ENCODE data around the gene FAF2. TPM values are rescaled to one million over a fixed set of nuclear protein-coding genes. Genes with fewer than 3 reads are reported as not detected.
"Not testable (repeated sequence)": the region's sequence is repeated elsewhere in the genome, so short reads cannot be mapped to it uniquely, and the experiment has no call there.

Gene FAF2
- 22.9 TPM for total RNA-seq
- polyA plus RNA-seq (ENCODE audit: insufficient read depth in 1 of 8, insufficient read length in 8 of 8, low replicate concordance in 1 of 8): 10 to 100 TPM; 22.6 to 33.0 (median 27.3) TPM
- long read RNA-seq, donor 1, full-length matches to known transcripts: 4 of 4 reads
- long read RNA-seq, donor 1, partial matches to known transcripts: 0 of 4 reads
- long read RNA-seq, donor 1, other reads (novel, unspliced or antisense): 0 of 4 reads
- long read RNA-seq, donor 2, full-length matches to known transcripts: 2 of 2 reads
- long read RNA-seq, donor 2, partial matches to known transcripts: 0 of 2 reads
- long read RNA-seq, donor 2, other reads (novel, unspliced or antisense): 0 of 2 reads
- long read RNA-seq, donor 3, full-length matches to known transcripts: 5 of 5 reads
- long read RNA-seq, donor 3, partial matches to known transcripts: 0 of 5 reads
- long read RNA-seq, donor 3, other reads (novel, unspliced or antisense): 0 of 5 reads
- long read RNA-seq, donor 4, full-length matches to known transcripts: 5 of 5 reads
- long read RNA-seq, donor 4, partial matches to known transcripts: 0 of 5 reads
- long read RNA-seq, donor 4, other reads (novel, unspliced or antisense): 0 of 5 reads
- long read RNA-seq, donor 5, full-length matches to known transcripts: 11 of 28 reads
- long read RNA-seq, donor 5, partial matches to known transcripts: 17 of 28 reads
- long read RNA-seq, donor 5, other reads (novel, unspliced or antisense): 0 of 28 reads
- long read RNA-seq, donor 6, full-length matches to known transcripts: 5 of 5 reads
- long read RNA-seq, donor 6, partial matches to known transcripts: 0 of 5 reads
- long read RNA-seq, donor 6, other reads (novel, unspliced or antisense): 0 of 5 reads
- long read RNA-seq, donor 7, full-length matches to known transcripts: 4 of 4 reads
- long read RNA-seq, donor 7, partial matches to known transcripts: 0 of 4 reads
- long read RNA-seq, donor 7, other reads (novel, unspliced or antisense): 0 of 4 reads
- long read RNA-seq, donor 8, full-length matches to known transcripts: 1 of 1 reads
- long read RNA-seq, donor 8, partial matches to known transcripts: 0 of 1 reads
- long read RNA-seq, donor 8, other reads (novel, unspliced or antisense): 0 of 1 reads
- long read RNA-seq, donor 9, full-length matches to known transcripts: 2 of 2 reads
- long read RNA-seq, donor 9, partial matches to known transcripts: 0 of 2 reads
- long read RNA-seq, donor 9, other reads (novel, unspliced or antisense): 0 of 2 reads
- long read RNA-seq, donor 10, full-length matches to known transcripts: 8 of 14 reads
- long read RNA-seq, donor 10, partial matches to known transcripts: 6 of 14 reads
- long read RNA-seq, donor 10, other reads (novel, unspliced or antisense): 0 of 14 reads
- long read RNA-seq, donor 11, full-length matches to known transcripts: 5 of 5 reads
- long read RNA-seq, donor 11, partial matches to known transcripts: 0 of 5 reads
- long read RNA-seq, donor 11, other reads (novel, unspliced or antisense): 0 of 5 reads

DNA sequence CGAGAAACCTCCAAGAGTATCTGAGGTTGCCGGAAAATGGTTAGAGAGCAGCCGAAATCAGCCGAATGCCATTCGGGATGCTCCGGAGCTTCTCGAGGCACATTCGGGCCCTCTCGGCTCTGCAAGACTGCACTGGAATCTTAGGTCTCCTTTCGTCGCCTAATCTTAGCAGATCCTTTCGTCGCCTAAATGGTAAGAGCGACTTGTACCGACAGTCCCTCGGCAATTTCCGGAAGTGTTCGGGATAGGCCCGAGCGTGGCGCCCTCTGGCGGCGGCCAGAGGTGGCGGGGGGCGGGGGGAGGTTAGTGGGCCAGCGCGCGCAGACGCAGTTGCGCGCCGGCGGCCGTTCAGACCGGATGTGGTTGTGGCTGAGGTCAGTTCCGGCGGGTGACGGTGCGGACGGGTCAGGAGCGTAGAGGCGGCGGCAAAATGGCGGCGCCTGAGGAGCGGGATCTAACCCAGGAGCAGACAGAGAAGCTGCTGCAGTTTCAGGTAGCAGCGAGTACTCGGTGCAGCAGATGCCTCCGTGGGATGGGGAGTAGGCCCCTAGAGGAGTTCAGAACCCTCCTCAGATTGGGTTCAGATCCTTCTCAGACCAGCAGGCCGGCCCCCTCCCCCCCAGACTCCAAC is at the start of gene FAF2:
TSS of gene FAF2 (plus strand) at position 408 of the 631 bp plus-strand sequence. CDS start at position 431, 23 bp downstream.
- Histone ChIP-seq H3K27me3 (ENCODE audit: control insufficient read depth, insufficient read depth, low read length) (no peaks in the 10 kb centered on the region), H3K36me3 (ENCODE audit: control insufficient read depth, insufficient read depth, low read length) (peaks cover under 1% of the 10 kb centered on the region), H3K27ac (ENCODE audit: low read length) (peak within 1 kb of the TSS; percentile 99), H3K9me3 (replicated peaks; ENCODE audit: control insufficient read depth, low read depth, low read length) (no peaks in the 10 kb centered on the region), H3K4me3 (ENCODE audit: low read length) (peak within 1 kb of the TSS; percentile 96), H3K4me1 (ENCODE audit: control insufficient read depth, insufficient read depth, low read length) (peaks cover 11% of the 10 kb centered on the region)
- peak; percentile 99 for DNase-seq
- under 1% methylated on average over 46 of the region's 50 CpGs for WGBS (ENCODE audit: insufficient coverage)

GRCh38 chr5:176400382-176401156 is 47.6 kb upstream of the FAF2 start:
- H3K36me3 ChIP-seq (ENCODE audit: control insufficient read depth, insufficient read depth, low read length): peaks cover 19% of the 10 kb centered on the region
- WGBS (ENCODE audit: insufficient coverage): 89% methylated on average over 16 of the region's 17 CpGs
- H3K9me3 ChIP-seq (replicated peaks; ENCODE audit: control insufficient read depth, low read depth, low read length): no peaks in the 10 kb centered on the region
- H3K27ac ChIP-seq (ENCODE audit: low read length): no peak overlapping the region
- H3K4me1 ChIP-seq (ENCODE audit: control insufficient read depth, insufficient read depth, low read length): peaks cover 5% of the 10 kb centered on the region
- H3K4me3 ChIP-seq (ENCODE audit: low read length): no peak overlapping the region
- DNase-seq: peak; percentile 0
- H3K27me3 ChIP-seq (ENCODE audit: control insufficient read depth, insufficient read depth, low read length): no peaks in the 10 kb centered on the region

DNA sequence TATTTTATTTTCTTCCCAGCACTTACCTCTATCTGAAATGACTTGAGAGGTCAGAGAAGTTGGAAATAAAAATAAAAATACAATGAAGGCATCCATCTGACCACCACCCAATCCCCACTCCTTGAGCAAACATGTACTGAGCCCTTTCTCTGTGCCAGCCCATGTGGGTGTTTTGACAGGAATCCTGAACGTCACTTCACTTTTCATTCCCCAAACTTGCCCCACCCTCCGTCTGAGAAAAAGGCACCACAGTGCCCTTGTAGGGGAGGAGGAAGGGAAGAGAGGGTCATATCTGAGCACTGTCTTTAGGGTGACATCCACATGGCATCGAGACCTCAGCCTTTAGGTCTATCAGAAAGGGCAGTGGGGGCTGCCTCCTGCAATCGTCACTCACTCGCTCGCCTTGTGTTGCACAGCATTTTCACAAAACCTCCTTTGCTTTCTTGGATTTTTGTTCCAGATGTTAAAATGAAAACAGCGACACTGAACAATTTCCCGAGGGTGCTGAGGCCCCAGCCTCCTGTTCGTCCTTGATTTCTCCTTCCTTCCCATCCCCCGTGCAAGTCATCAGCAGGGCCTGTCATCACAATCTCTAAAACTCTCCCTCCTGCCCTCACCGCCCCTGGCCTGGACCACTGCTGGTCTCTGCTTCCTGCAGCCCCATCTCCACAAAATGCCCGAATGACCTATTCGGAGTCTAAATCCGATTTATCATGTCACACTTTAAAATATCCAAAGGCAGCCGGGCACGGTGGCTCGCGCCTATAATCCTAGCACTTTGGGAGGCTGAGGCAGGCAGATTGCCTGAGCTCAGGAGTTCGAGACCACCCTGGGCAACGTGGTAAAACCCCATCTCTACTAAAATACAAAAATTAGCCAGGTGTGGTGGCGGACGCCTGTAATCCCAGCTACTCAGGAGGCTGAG is 46.6 kb upstream of the FAF2 start:
- no peaks in the 10 kb centered on the region for H3K9me3 ChIP-seq (replicated peaks; ENCODE audit: control insufficient read depth, low read depth, low read length)
- peak; percentile 4 for DNase-seq
- 58% methylated on average over 16 of the region's 22 CpGs for WGBS (ENCODE audit: insufficient coverage)
- H3K4me1 ChIP-seq (ENCODE audit: control insufficient read depth, insufficient read depth, low read length): peaks cover 5% of the 10 kb centered on the region
- H3K4me3 ChIP-seq (ENCODE audit: low read length): no peak overlapping the region
- peaks cover 27% of the 10 kb centered on the region for H3K36me3 ChIP-seq (ENCODE audit: control insufficient read depth, insufficient read depth, low read length)
- no peaks in the 10 kb centered on the region for H3K27me3 ChIP-seq (ENCODE audit: control insufficient read depth, insufficient read depth, low read length)
- H3K27ac ChIP-seq (ENCODE audit: low read length): no peak overlapping the region

- Histone ChIP-seq H3K27me3 (ENCODE audit: control insufficient read depth, insufficient read depth, low read length) (no peaks in the 10 kb centered on the region), H3K36me3 (ENCODE audit: control insufficient read depth, insufficient read depth, low read length) (peaks cover 28% of the 10 kb centered on the region), H3K4me1 (ENCODE audit: control insufficient read depth, insufficient read depth, low read length) (peaks cover 8% of the 10 kb centered on the region), H3K4me3 (ENCODE audit: low read length) (no peak overlapping the region), H3K27ac (ENCODE audit: low read length) (no peak overlapping the region), H3K9me3 (replicated peaks; ENCODE audit: control insufficient read depth, low read depth, low read length) (no peaks in the 10 kb centered on the region)
- DNase-seq: no peak
- WGBS (ENCODE audit: insufficient coverage): 71% methylated on average over 16 of the region's 20 CpGs
Observed at GRCh38 chr5:176405656-176406435, 42.3 kb upstream of the FAF2 start.

- H3K4me1 ChIP-seq (ENCODE audit: control insufficient read depth, insufficient read depth, low read length): peaks cover 8% of the 10 kb centered on the region
- peaks cover 27% of the 10 kb centered on the region for H3K36me3 ChIP-seq (ENCODE audit: control insufficient read depth, insufficient read depth, low read length)
- no peaks in the 10 kb centered on the region for H3K27me3 ChIP-seq (ENCODE audit: control insufficient read depth, insufficient read depth, low read length)
- WGBS (ENCODE audit: insufficient coverage): 89% methylated on average over 8 of the region's 9 CpGs
- DNase-seq: no peak
- H3K27ac ChIP-seq (ENCODE audit: low read length): no peak overlapping the region
- no peak overlapping the region for H3K4me3 ChIP-seq (ENCODE audit: low read length)
- no peaks in the 10 kb centered on the region for H3K9me3 ChIP-seq (replicated peaks; ENCODE audit: control insufficient read depth, low read depth, low read length)
Observed at GRCh38 chr5:176406436-176407052, 41.6 kb upstream of the FAF2 start.

DNA sequence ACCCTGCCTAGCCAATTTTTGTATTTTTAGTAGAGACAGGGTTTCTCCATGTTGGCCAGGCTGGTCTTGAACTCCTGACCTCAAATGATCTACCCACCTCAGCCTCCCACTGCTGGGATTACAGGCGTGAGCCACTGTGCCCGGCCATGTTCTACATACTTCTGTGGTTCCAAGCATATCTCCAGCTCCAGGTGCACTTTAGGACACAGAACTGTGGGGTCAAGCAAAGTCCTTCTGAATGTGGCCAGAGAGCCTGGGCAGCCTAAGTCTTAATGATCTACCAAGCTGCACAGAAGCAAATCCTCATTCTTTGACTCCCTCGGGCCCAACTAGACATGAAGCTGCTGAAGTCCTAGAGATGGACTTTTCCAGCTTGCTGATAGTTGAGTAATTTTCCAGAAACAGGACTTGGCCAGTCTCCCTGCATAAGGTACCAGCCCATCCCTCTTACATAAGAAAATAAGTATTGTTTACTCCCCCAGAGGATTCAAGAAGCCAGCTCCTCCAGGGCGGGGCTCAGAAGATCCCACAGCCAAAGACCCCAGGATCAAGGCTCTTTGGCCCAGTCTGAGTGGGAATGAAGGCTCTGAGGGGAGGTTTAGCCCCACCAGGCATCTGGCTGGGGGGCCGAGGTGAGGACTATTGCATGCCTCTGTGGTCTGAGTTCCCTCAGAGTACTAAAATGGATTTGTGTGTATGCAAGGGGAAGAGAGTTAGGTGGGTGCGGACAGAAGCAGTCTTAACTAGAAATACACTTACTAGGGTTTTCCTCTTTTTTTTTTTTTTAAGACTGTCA is 40.5 kb upstream of the FAF2 start:
- no peak overlapping the region for H3K27ac ChIP-seq (ENCODE audit: low read length)
- peaks cover 4% of the 10 kb centered on the region for H3K4me1 ChIP-seq (ENCODE audit: control insufficient read depth, insufficient read depth, low read length)
- WGBS (ENCODE audit: insufficient coverage): 57% methylated on average over 2 of the region's 6 CpGs
- peak; percentile 77 for DNase-seq
- H3K9me3 ChIP-seq (replicated peaks; ENCODE audit: control insufficient read depth, low read depth, low read length): no peaks in the 10 kb centered on the region
- peaks cover 32% of the 10 kb centered on the region for H3K36me3 ChIP-seq (ENCODE audit: control insufficient read depth, insufficient read depth, low read length)
- no peak overlapping the region for H3K4me3 ChIP-seq (ENCODE audit: low read length)
- no peaks in the 10 kb centered on the region for H3K27me3 ChIP-seq (ENCODE audit: control insufficient read depth, insufficient read depth, low read length)

DNA sequence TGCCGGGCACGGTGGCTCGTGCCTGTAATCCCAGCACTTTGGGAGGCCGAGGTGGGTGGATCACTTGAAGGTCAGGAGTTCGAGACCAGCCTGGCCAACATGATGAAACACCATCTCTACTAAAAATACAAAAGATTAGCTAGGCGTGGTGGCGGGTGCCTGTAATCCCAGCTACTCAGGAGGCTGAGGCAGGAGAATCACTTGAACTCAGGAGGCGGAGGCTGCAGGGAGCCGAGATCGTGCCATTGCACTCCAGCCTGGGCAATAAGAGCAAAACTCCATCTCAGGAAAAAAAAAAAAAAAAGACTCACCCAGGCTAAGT is 40.0 kb upstream of the FAF2 start:
- peaks cover 34% of the 10 kb centered on the region for H3K36me3 ChIP-seq (ENCODE audit: control insufficient read depth, insufficient read depth, low read length)
- not testable (repeated sequence) for H3K9me3 ChIP-seq (replicated peaks; ENCODE audit: control insufficient read depth, low read depth, low read length); DNase-seq; H3K27ac ChIP-seq (ENCODE audit: low read length); H3K27me3 ChIP-seq (ENCODE audit: control insufficient read depth, insufficient read depth, low read length); H3K4me3 ChIP-seq (ENCODE audit: low read length); H3K4me1 ChIP-seq (ENCODE audit: control insufficient read depth, insufficient read depth, low read length)
- WGBS (ENCODE audit: insufficient coverage): no CpG with 5 or more reads among the region's 10 CpGs
